NCI-H2107 (cell line): Measurements from ENCODE around the gene KIAA0513.

Experiments used
- DNase-seq: peaks from one replicate; lab custom pipeline; 2025; lab: John Stamatoyannopoulos, UW

The KIAA0513 gene

GRCh38 chr16:85136213-85136701, 108.7 kb downstream of the KIAA0513 start:
- no peak for DNase-seq

GRCh38 chr16:85136702-85137322, 109.2 kb downstream of the KIAA0513 start:
- no peak for DNase-seq

- no peak for DNase-seq
These were observed 109.9 kb downstream of the KIAA0513 start for GRCh38 chr16:85137323-85138072.

GRCh38 chr16:85138073-85138824, 110.7 kb downstream of the KIAA0513 start:
- DNase-seq, result no peak

GRCh38 chr16:85138825-85139627, 111.4 kb downstream of the KIAA0513 start:
- DNase-seq, result peak; percentile 23

GRCh38 chr16:85139881-85140339, 112.3 kb downstream of the KIAA0513 start:
- no peak for DNase-seq

GRCh38 chr16:85140455-85141012, 112.9 kb downstream of the KIAA0513 start:
- DNase-seq, result no peak

GRCh38 chr16:85141491-85142128, 114.0 kb downstream of the KIAA0513 start:
- no peak for DNase-seq

GRCh38 chr16:85142129-85142513, 114.5 kb downstream of the KIAA0513 start:
- DNase-seq, result no peak

- no peak for DNase-seq
These were observed 115.2 kb downstream of the KIAA0513 start for GRCh38 chr16:85142771-85143211.
